ENCODE results near the gene TUT1. TPM values are rescaled to one million over a fixed set of nuclear protein-coding genes. Genes with fewer than 3 reads are reported as not detected.
"Not testable (repeated sequence)": the region's sequence is repeated elsewhere in the genome, so short reads cannot be mapped to it uniquely, and the experiment has no call there.

The TUT1 gene
- total RNA-seq, 4 donors from 2014 or later: 7.1 to 19.3 (median 8.6) TPM

GRCh38 chr11:62552485-62553079, 38.7 kb downstream of the TUT1 start:
- Histone ChIP-seq H3K4me1 (peaks cover 28 to 39% of the 10 kb centered on the region in 2 donors), H3K27me3 (no peaks in the 10 kb centered on the region), H3K9me3 (no peaks in the 10 kb centered on the region), H3K36me3 (no peaks in the 10 kb centered on the region), H3K4me3 (peak overlapping the region in 1 of 2 donors; percentile 6), H3K27ac (peak overlapping the region; percentile 92 to 98)
- DNase-seq: peak in 1 of 2 donors; percentile 43
- intact Hi-C loops (cut with DNase I; ENCODE audit: low total_unique reads): no loop called here
- no peak for TF ChIP-seq CTCF (IDR thresholded peaks at IDR 0.05)
- no peak for TF ChIP-seq POLR2A (IDR thresholded peaks at IDR 0.05)

- Histone ChIP-seq H3K4me1 (peaks cover 18 to 29% of the 10 kb centered on the region in 2 donors), H3K27ac (peak overlapping the region; percentile 98 to 99)
- DNase-seq; H3K27me3 ChIP-seq; H3K9me3 ChIP-seq; intact Hi-C loops (cut with DNase I; ENCODE audit: low total_unique reads); H3K4me3 ChIP-seq; H3K36me3 ChIP-seq: not testable (repeated sequence)
Observed at GRCh38 chr11:62550478-62550877, 40.8 kb downstream of the TUT1 start.

- Histone ChIP-seq H3K27ac (peak overlapping the region; percentile 95 to 99), H3K4me3 (no peak overlapping the region), H3K27me3 (no peaks in the 10 kb centered on the region), H3K4me1 (peaks cover 11 to 15% of the 10 kb centered on the region in 2 donors), H3K36me3 (no peaks in the 10 kb centered on the region), H3K9me3 (no peaks in the 10 kb centered on the region)
- DNase-seq: no peak
- no peak for TF ChIP-seq CTCF (IDR thresholded peaks at IDR 0.05)
- peak in 1 of 2 donors; percentile 10 for TF ChIP-seq POLR2A (IDR thresholded peaks at IDR 0.05)
- intact Hi-C loops (cut with DNase I; ENCODE audit: low total_unique reads): no loop called here
Observed at GRCh38 chr11:62548545-62549335, 42.6 kb downstream of the TUT1 start.

GRCh38 chr11:62547691-62548281, 43.5 kb downstream of the TUT1 start:
- Histone ChIP-seq H3K27ac (peak overlapping the region; percentile 95 to 99), H3K4me1 (peaks cover 9 to 11% of the 10 kb centered on the region in 2 donors), H3K4me3 (peak overlapping the region; percentile 79 to 90), H3K9me3 (no peaks in the 10 kb centered on the region), H3K27me3 (no peaks in the 10 kb centered on the region), H3K36me3 (no peaks in the 10 kb centered on the region)
- no peak for TF ChIP-seq POLR2A (IDR thresholded peaks at IDR 0.05)
- no peak for TF ChIP-seq CTCF (IDR thresholded peaks at IDR 0.05)
- intact Hi-C loops (cut with DNase I; ENCODE audit: low total_unique reads): no loop called here
- peak; percentile 46 to 59 for DNase-seq

GRCh38 chr11:62546929-62547625, 44.2 kb downstream of the TUT1 start:
- no peak for TF ChIP-seq POLR2A (IDR thresholded peaks at IDR 0.05)
- TF ChIP-seq CTCF (IDR thresholded peaks at IDR 0.05): no peak
- DNase-seq: peak; percentile 55 to 56
- peaks cover 11 to 13% of the 10 kb centered on the region in 2 donors for H3K4me1 ChIP-seq

More at GRCh38 chr11:62546929-62547625, 44.2 kb downstream of the TUT1 start:
- H3K27me3 ChIP-seq: no peaks in the 10 kb centered on the region
- H3K36me3 ChIP-seq: no peaks in the 10 kb centered on the region
- H3K9me3 ChIP-seq: no peaks in the 10 kb centered on the region
- H3K4me3 ChIP-seq: peak overlapping the region; percentile 79 to 90
- intact Hi-C loops (cut with DNase I; ENCODE audit: low total_unique reads): no loop called here
- H3K27ac ChIP-seq: peak overlapping the region; percentile 95 to 99
